H1 (cell line): ENCODE measurements around the gene RXRA. TPM values are rescaled to one million over a fixed set of nuclear protein-coding genes. Genes with fewer than 3 reads are reported as not detected.

Experiments
- CTCF ChIA-PET: fragments of 300-600 bp; sonication (Branson Sonifier 250); formaldehyde crosslinking; loops from one replicate; lab custom pipeline; 2021; ENCODE audit not compliant: partially characterized antibody; lab: Charles Lee
- POLR2A ChIA-PET: fragments of 300-600 bp; sonication (Branson Sonifier 250); formaldehyde crosslinking; loops from one replicate; lab custom pipeline; 2021; ENCODE audit warnings: inconsistent platforms; ENCODE audit not compliant: partially characterized antibody; lab: Charles Lee
- DNase-seq, 2 experiments: peaks; one replicate each; pipeline versions ENCODE4 v3.0.0 to v3.0.0-alpha.2; 2010 to 2022; ENCODE audit warnings: low spot score in 2 of 2, low read depth in 1 of 2, mixed read lengths in 1 of 2
- FAIRE-seq: peaks from 2 replicates; lab custom pipeline; 2011; peaks lifted over from hg19 to GRCh38; lab: Jason Lieb, UNC
- H2AFZ ChIP-seq: 2 replicates; pipeline ENCODE4 v1.8.1; 2012; ENCODE audit warnings: low read length, inconsistent platforms
- H2AK5ac ChIP-seq: 2 replicates; pipeline ENCODE4 v1.6.1; 2013; ENCODE audit warnings: low read depth, low read length
- H2BK120ac ChIP-seq: replicated peaks from 2 replicates; pipeline ENCODE3; 2013; ENCODE audit warnings: low read depth, low read length, inconsistent platforms
- H2BK12ac ChIP-seq: 2 replicates; pipeline ENCODE4 v1.6.1; 2013; ENCODE audit warnings: low read depth, low read length
- H2BK15ac ChIP-seq: 2 replicates; pipeline ENCODE4 v1.6.1; 2013; ENCODE audit warnings: low read length
- H2BK20ac ChIP-seq: 2 replicates; pipeline ENCODE4 v1.6.1; 2013; ENCODE audit warnings: low read length
- H2BK5ac ChIP-seq: 2 replicates; pipeline ENCODE4 v1.6.1; 2013; ENCODE audit warnings: low read depth, low read length
- H3K14ac ChIP-seq: 2 replicates; pipeline ENCODE4 v1.6.1; 2013; ENCODE audit warnings: inconsistent platforms; ENCODE audit not compliant: insufficient read length
- H3K18ac ChIP-seq: 2 replicates; pipeline ENCODE4 v1.6.1; 2013; ENCODE audit warnings: low read length; ENCODE audit errors: extremely low read depth
- H3K23ac ChIP-seq: 2 replicates; pipeline ENCODE4 v1.6.1; 2013; ENCODE audit warnings: inconsistent platforms; ENCODE audit not compliant: insufficient read length
- H3K23me2 ChIP-seq: 2 replicates; pipeline ENCODE4 v1.6.1; 2013; ENCODE audit warnings: low read depth, low read length
- H3K27ac ChIP-seq: 2 replicates; pipeline ENCODE4 v1.6.1; 2011; ENCODE audit warnings: low read depth, low read length, inconsistent platforms
- H3K27me3 ChIP-seq, 4 experiments: replicated peaks in 1 of 4; 1 replicate in 1 of 4; 2 replicates in 3 of 4; pipeline versions ENCODE4 v1.6.1 to v1.8.1; 2011 to 2013; ENCODE audit warnings: low read length in 3 of 4, mild to moderate bottlenecking in 3 of 4, inconsistent platforms in 2 of 4, mixed read lengths in 2 of 4, moderate library complexity in 1 of 4; ENCODE audit not compliant: control insufficient read depth in 3 of 4, insufficient read depth in 3 of 4; ENCODE audit errors: extremely low read depth in 1 of 4
- H3K36me3 ChIP-seq, 4 experiments: 2 replicates each; pipeline versions ENCODE4 v1.6.1 to v1.8.1; 2011 to 2013; ENCODE audit warnings: mild to moderate bottlenecking in 4 of 4, low read length in 3 of 4, moderate library complexity in 2 of 4, control low read depth in 1 of 4, inconsistent platforms in 1 of 4; ENCODE audit not compliant: insufficient read depth in 4 of 4, control insufficient read depth in 2 of 4
- H3K4ac ChIP-seq: replicated peaks from 2 replicates; pipeline ENCODE3; 2013; ENCODE audit warnings: low read length, low read depth, mixed read lengths, inconsistent platforms; ENCODE audit not compliant: insufficient read length
- H3K4me1 ChIP-seq, 4 experiments: replicated peaks in 1 of 4; 1 replicate in 1 of 4; 2 replicates in 3 of 4; pipeline versions ENCODE4 v1.6.1 to v1.8.1; 2011 to 2013; ENCODE audit warnings: low read length in 3 of 4, inconsistent platforms in 2 of 4, mixed read lengths in 1 of 4; ENCODE audit not compliant: insufficient read depth in 4 of 4, control insufficient read depth in 3 of 4
- H3K4me2 ChIP-seq, 2 experiments: 2 replicates each; pipeline versions ENCODE4 v1.6.1 to v1.8.1; 2011 to 2013; ENCODE audit warnings: low read depth in 2 of 2, low read length in 2 of 2, control low read depth in 1 of 2, inconsistent platforms in 1 of 2, mild to moderate bottlenecking in 1 of 2; ENCODE audit not compliant: insufficient read depth in 1 of 2
- H3K4me3 ChIP-seq, 4 experiments: fragments of 200-600, 300-600 bp in 1 of 4; sonication (generic), shearing (Covaris generic), sonication (Bioruptor Twin) in 1 of 4; 2 replicates each; pipeline versions ENCODE4 v1.5.1 to v1.8.1; 2011 to 2016; ENCODE audit warnings: low read length in 4 of 4, low read depth in 3 of 4, control low read depth in 2 of 4, inconsistent platforms in 2 of 4, mild to moderate bottlenecking in 2 of 4, mixed read lengths in 1 of 4, moderate library complexity in 1 of 4; ENCODE audit not compliant: insufficient read depth in 2 of 4; ENCODE audit errors: extremely low read depth in 1 of 4
- H3K56ac ChIP-seq: replicated peaks from 2 replicates; pipeline ENCODE3; 2013; ENCODE audit warnings: low read depth, mild to moderate bottlenecking, mixed read lengths, low read length, inconsistent platforms; ENCODE audit not compliant: insufficient read length
- H3K79me1 ChIP-seq: 2 replicates; pipeline ENCODE4 v1.6.1; 2013; ENCODE audit warnings: low read depth, low read length, control low read depth
- H3K79me2 ChIP-seq, 2 experiments: 2 replicates each; pipeline versions ENCODE4 v1.6.1 to v1.8.1; 2012 to 2013; ENCODE audit warnings: low read length in 2 of 2, mild to moderate bottlenecking in 2 of 2, inconsistent platforms in 1 of 2; ENCODE audit not compliant: insufficient read depth in 2 of 2, control insufficient read depth in 1 of 2
- H3K9ac ChIP-seq, 4 experiments: replicated peaks in 1 of 4; 1 replicate in 1 of 4; 2 replicates in 3 of 4; pipeline versions ENCODE4 v1.6.1 to v1.8.1; 2011 to 2013; ENCODE audit warnings: low read depth in 3 of 4, low read length in 3 of 4, control low read depth in 2 of 4, mild to moderate bottlenecking in 2 of 4, moderate library complexity in 2 of 4, inconsistent platforms in 1 of 4; ENCODE audit errors: extremely low read depth in 1 of 4
- H3K9me3 ChIP-seq, 2 experiments: 2 replicates each; pipeline versions ENCODE4 v1.6.1 to v1.8.1; 2012 to 2013; ENCODE audit warnings: mild to moderate bottlenecking in 2 of 2, moderate library complexity in 2 of 2, control low read depth in 1 of 2, inconsistent platforms in 1 of 2, low read depth in 1 of 2, low read length in 1 of 2, mixed read lengths in 1 of 2; ENCODE audit not compliant: insufficient read depth in 2 of 2
- H4K20me1 ChIP-seq, 2 experiments: replicated peaks in 1 of 2; 2 replicates each; pipeline versions ENCODE3 to v1.8.1; 2011 to 2013; ENCODE audit warnings: inconsistent platforms in 2 of 2, low read length in 2 of 2, mild to moderate bottlenecking in 1 of 2; ENCODE audit not compliant: insufficient read depth in 2 of 2, control insufficient read depth in 1 of 2
- H4K5ac ChIP-seq: 2 replicates; pipeline ENCODE4 v1.6.1; 2013; ENCODE audit warnings: low read length, low read depth, mixed read lengths, inconsistent platforms; ENCODE audit not compliant: insufficient read length
- H4K8ac ChIP-seq: 2 replicates; pipeline ENCODE4 v1.8.0; 2013; ENCODE audit warnings: mild to moderate bottlenecking, moderate library complexity, low read length, inconsistent platforms; ENCODE audit not compliant: insufficient read depth; ENCODE audit errors: extremely low read depth
- H4K91ac ChIP-seq: replicated peaks from 2 replicates; pipeline ENCODE3; 2013; ENCODE audit warnings: low read length, mixed read lengths, inconsistent platforms; ENCODE audit not compliant: insufficient read length
- ASH2L ChIP-seq: fragments of 200-600, 300-600 bp; sonication (generic); IDR thresholded peaks from one replicate; pipeline ENCODE4 v1.7.1; 2017; ENCODE audit warnings: low read length
- GABPA ChIP-seq: IDR thresholded peaks from 2 replicates; pipeline ENCODE4 v1.6.1; 2011; ENCODE audit warnings: mild to moderate bottlenecking, low read length, moderate library complexity, borderline replicate concordance; ENCODE audit not compliant: insufficient read depth
- HDAC6 ChIP-seq: IDR thresholded peaks from one replicate; pipeline ENCODE4 v1.7.1; 2012; ENCODE audit warnings: low read depth, mild to moderate bottlenecking, inconsistent platforms, low read length, moderate library complexity
- JUND ChIP-seq: IDR thresholded peaks from 2 replicates; pipeline ENCODE4 v1.6.1; 2011; ENCODE audit warnings: mild to moderate bottlenecking, improper control_type of control experiment, low read length
- KDM1A ChIP-seq: fragments of 200-600, 300-600 bp; sonication (generic); IDR thresholded peaks from 2 replicates; pipeline ENCODE4 v1.7.1; 2016; ENCODE audit warnings: mild to moderate bottlenecking, low read length, borderline replicate concordance
- POLR2A ChIP-seq, 2 experiments: IDR thresholded peaks; 1 replicate in 1 of 2; 2 replicates in 1 of 2; pipeline ENCODE4 v1.6.1; 2011; ENCODE audit warnings: low read depth in 2 of 2, low read length in 2 of 2, mild to moderate bottlenecking in 2 of 2; ENCODE audit errors: control extremely low read depth in 1 of 2
- SP2 ChIP-seq: IDR thresholded peaks from 2 replicates; pipeline ENCODE4 v1.6.1; 2012; ENCODE audit warnings: mild to moderate bottlenecking, low read length, inconsistent platforms
- SUZ12 ChIP-seq: fragments of 200-600 bp; sonication (generic); IDR thresholded peaks from 2 replicates; pipeline ENCODE4 v1.6.1; 2012; ENCODE audit warnings: mild to moderate bottlenecking, inconsistent platforms, low read length, moderate library complexity, mixed read lengths
- WGBS, 2 experiments: shearing (Covaris generic) in 1 of 2; methylation state at CpG; one replicate each; pipeline versions ENCODE4 v1.1.6 to v1.1.7; 2013 to 2015; ENCODE audit warnings: low lambda C conversion rate in 2 of 2, mixed read lengths in 2 of 2, inconsistent platforms in 1 of 2, low coverage in 1 of 2, missing lambda C conversion rate in 1 of 2; ENCODE audit not compliant: insufficient replicate concordance in 2 of 2, insufficient coverage in 1 of 2, insufficient read length in 1 of 2; ENCODE audit errors: extremely low coverage in 1 of 2, missing lambda C conversion rate in 1 of 2; 5-methylcytosine and 5-hydroxymethylcytosine counted together
- polyA plus RNA-seq, 7 experiments: library from polyadenylated mRNA; depleted of rRNA in 3 of 7; stranded (reverse) in 5 of 7; unstranded in 2 of 7; fragments of >200 nt in 5 of 7; fragments of 200-250 nt in 2 of 7; gene quantifications; 1 replicate in 5 of 7; 2 replicates in 1 of 7; 4 replicates in 1 of 7; pipeline versions ENCODE4 v1.2.1 to v1.2.3, GENCODE V29; 2011 to 2013; ENCODE audit warnings: missing spikeins in 2 of 7, mixed read lengths in 2 of 7
- total RNA-seq: library from RNA; stranded (reverse); fragmentation: NEBNext Ultra II Directional; extraction: Animal tissue kit (Norgen Biotek cat#: 25700); gene quantifications from 2 replicates; pipeline ENCODE4 v1.2.1, GENCODE V29; 2021
- TF ChIP-seq, protein P1 (sequence below): IDR thresholded peaks from 2 replicates; pipeline ENCODE4 v1.6.1; 2012; ENCODE audit warnings: low read length, inconsistent platforms
- TF ChIP-seq, protein P2 (sequence below): IDR thresholded peaks from 2 replicates; pipeline ENCODE4 v1.6.1; 2012; ENCODE audit warnings: inconsistent platforms

Gene RXRA
- total and polyA plus RNA-seq, 2 of the 8 experiments (the other 6 are each of a cell fraction or from before 2014, with no cell fraction given), result 9.8 to 29.4 TPM

DNA sequence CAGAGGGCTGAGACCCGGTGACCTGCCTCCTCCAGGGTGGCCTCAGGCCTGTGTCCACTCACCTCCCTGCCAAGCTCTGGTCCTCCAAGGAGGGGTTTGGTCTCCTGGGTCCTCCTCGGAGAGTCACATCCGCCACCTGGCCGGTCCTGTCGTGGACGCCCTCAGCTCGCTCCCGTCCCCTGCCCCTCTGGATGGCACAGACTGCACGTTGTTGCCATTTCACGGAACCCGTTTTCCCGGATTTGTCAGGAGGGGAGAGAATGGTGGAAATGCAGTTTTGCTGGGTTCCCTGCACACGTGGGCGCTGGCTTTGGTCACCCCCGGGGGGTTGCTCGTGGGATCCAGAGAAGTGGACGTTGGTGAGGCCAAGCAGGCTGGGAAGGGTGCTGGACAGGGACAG lies 62.7 kb downstream of the RXRA start:
- Histone ChIP-seq H2AFZ (no peak overlapping the region), H3K4me3 (no peak overlapping the region), H3K4me2 (no peak overlapping the region), H3K4ac (no peak overlapping the region), H3K23me2 (peaks cover 1% of the 10 kb centered on the region; the same call in 1 of the 2 replicates), H2BK20ac (no peak overlapping the region), H3K79me1 (peaks cover 32% of the 10 kb centered on the region), H3K27me3 (no peaks in the 10 kb centered on the region), H2BK120ac (no peak overlapping the region), H2BK15ac (no peak overlapping the region), H3K79me2 (peaks cover 0 to 35% of the 10 kb centered on the region in 2 experiments; a peak in 2 of 4 replicates), H4K91ac (no peak overlapping the region), H3K18ac (no peak overlapping the region; the same call in 1 of the 2 replicates), H3K4me1 (no peaks in the 10 kb centered on the region; a peak in 1 of 7 replicates), H4K5ac (no peak overlapping the region), H3K56ac (no peak overlapping the region), H3K36me3 (no peaks in the 10 kb centered on the region), H2BK12ac (no peak overlapping the region), H3K14ac (no peak overlapping the region), H4K20me1 (peaks cover 6 to 10% of the 10 kb centered on the region in 2 experiments), H3K9ac (no peak overlapping the region), H3K27ac (no peak overlapping the region), H4K8ac (peak overlapping the region; percentile 74), H2BK5ac (no peak overlapping the region), H3K23ac (no peak overlapping the region), H2AK5ac (no peak overlapping the region), H3K9me3 (no peaks in the 10 kb centered on the region)
- FAIRE-seq (no peak), DNase-seq (no peak)
- WGBS, 2 experiments, result 93% methylated on average over 14 of the region's 17 CpGs; no CpG with 5 or more reads in 1 of the 2 experiments
- CTCF ChIA-PET, result interaction anchor here (1.0 to 5.4 kb wide), 3 partner anchors 8 to 44 kb away, joined by 5 to 24 read pairs (median 9); no protein-coding TSS in a partner anchor
- POLR2A ChIA-PET, result no interaction called here
- TF ChIP-seq, protein P1, sequence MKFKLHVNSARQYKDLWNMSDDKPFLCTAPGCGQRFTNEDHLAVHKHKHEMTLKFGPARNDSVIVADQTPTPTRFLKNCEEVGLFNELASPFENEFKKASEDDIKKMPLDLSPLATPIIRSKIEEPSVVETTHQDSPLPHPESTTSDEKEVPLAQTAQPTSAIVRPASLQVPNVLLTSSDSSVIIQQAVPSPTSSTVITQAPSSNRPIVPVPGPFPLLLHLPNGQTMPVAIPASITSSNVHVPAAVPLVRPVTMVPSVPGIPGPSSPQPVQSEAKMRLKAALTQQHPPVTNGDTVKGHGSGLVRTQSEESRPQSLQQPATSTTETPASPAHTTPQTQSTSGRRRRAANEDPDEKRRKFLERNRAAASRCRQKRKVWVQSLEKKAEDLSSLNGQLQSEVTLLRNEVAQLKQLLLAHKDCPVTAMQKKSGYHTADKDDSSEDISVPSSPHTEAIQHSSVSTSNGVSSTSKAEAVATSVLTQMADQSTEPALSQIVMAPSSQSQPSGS, result no peak
- no peak for TF ChIP-seq HDAC6
- TF ChIP-seq POLR2A (IDR thresholded peaks at IDR 0.05; ENCODE audit: control extremely low read depth in 1 of 2, low read depth in 2 of 2, low read length in 2 of 2), result no peak
- TF ChIP-seq, protein P2, sequence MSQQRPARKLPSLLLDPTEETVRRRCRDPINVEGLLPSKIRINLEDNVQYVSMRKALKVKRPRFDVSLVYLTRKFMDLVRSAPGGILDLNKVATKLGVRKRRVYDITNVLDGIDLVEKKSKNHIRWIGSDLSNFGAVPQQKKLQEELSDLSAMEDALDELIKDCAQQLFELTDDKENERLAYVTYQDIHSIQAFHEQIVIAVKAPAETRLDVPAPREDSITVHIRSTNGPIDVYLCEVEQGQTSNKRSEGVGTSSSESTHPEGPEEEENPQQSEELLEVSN, result no peak
- no peak for TF ChIP-seq ASH2L
- no peak for TF ChIP-seq JUND
- no peak for TF ChIP-seq SUZ12
- TF ChIP-seq KDM1A, result no peak
- no peak for TF ChIP-seq SP2
- TF ChIP-seq GABPA, result no peak
